Stomach smooth muscle (tissue), 2 donors: ENCODE data around the gene FMO3.

Source experiments
- H3K27ac ChIP-seq: one replicate; pipeline ENCODE4 v1.7.0; 2013; ENCODE audit warnings: mild to moderate bottlenecking, low read length, inconsistent platforms
- H3K27me3 ChIP-seq, 2 donors: one replicate each; pipeline ENCODE4 v1.7.0; 2013; ENCODE audit warnings: low read length in 2 of 2; ENCODE audit not compliant: insufficient read depth in 2 of 2, control insufficient read depth in 1 of 2
- H3K36me3 ChIP-seq, 2 donors: one replicate each; pipeline ENCODE4 v1.7.0; 2013; ENCODE audit warnings: low read length in 2 of 2; ENCODE audit not compliant: control insufficient read depth in 2 of 2, insufficient read depth in 2 of 2
- H3K4me1 ChIP-seq: one replicate; pipeline ENCODE4 v1.7.0; 2013; ENCODE audit warnings: low read length; ENCODE audit not compliant: control insufficient read depth, insufficient read depth
- H3K4me3 ChIP-seq, 2 donors: one replicate each; pipeline ENCODE4 v1.7.0; 2013; ENCODE audit warnings: low read length in 2 of 2
- H3K9ac ChIP-seq, 2 donors: one replicate each; pipeline ENCODE4 v1.7.0; 2013; ENCODE audit warnings: low read length in 2 of 2, mild to moderate bottlenecking in 1 of 2
- H3K9me3 ChIP-seq, 2 donors: one replicate each; pipeline ENCODE4 v1.7.0; 2013; ENCODE audit warnings: low read length in 2 of 2; ENCODE audit not compliant: control insufficient read depth in 2 of 2
- donor health status: healthy.
- donor health status: Pancreatic carcinoma.

The FMO3 gene

DNA sequence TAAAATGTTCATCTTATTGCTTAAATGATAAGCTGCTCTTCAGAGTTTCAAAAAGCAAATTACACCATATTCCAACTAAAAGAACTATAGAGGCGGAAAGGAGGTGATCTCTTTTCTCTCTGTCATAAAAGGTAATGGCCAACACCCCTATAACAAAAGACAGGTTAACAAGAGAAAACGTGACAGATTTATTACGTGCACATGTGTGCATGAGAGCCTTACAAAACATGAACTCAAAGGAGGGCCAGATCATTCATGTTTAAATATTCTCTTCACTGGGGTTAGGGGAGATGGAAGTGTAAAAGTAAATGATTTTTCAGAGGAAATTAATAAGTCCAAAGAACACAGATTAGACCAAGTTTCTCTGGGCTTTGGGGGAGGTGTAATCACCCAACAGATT, 67.8 kb downstream of the FMO3 start:
- no peaks in the 10 kb centered on the region for H3K36me3 ChIP-seq
- no peak overlapping the region for H3K9ac ChIP-seq
- H3K4me3 ChIP-seq = no peak overlapping the region
- H3K9me3 ChIP-seq = no peaks in the 10 kb centered on the region
- H3K27me3 ChIP-seq = no peaks in the 10 kb centered on the region
- peaks cover 6% of the 10 kb centered on the region for H3K4me1 ChIP-seq
- H3K27ac ChIP-seq = no peak overlapping the region

- Histone ChIP-seq H3K4me1 (peaks cover 6% of the 10 kb centered on the region), H3K27ac (no peak overlapping the region), H3K36me3 (no peaks in the 10 kb centered on the region), H3K27me3 (no peaks in the 10 kb centered on the region), H3K4me3 (no peak overlapping the region), H3K9ac (no peak overlapping the region), H3K9me3 (no peaks in the 10 kb centered on the region)
These were observed 68.4 kb downstream of the FMO3 start for GRCh38 chr1:171159148-171159547.

DNA sequence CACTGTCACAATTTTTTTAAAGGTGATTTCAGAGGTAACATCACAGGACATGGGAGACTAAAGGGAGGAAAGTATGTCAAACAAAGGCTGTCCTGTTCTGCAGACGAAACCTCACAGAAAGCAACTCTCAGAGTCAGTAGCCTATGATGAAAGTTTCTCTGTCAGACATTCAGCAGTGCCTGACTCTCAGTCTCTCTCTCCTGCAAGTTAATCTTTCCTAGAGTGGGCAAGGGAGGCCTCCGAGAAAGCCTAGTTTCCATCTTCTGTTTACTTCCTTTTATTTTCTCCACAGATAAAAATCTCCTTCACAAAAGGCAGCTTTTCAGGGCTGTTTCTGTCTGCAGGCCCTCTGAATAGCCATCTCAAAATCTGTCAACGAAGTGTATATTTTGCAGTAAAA, 69.5 kb downstream of the FMO3 start:
- Histone ChIP-seq H3K9ac (no peak overlapping the region), H3K9me3 (no peaks in the 10 kb centered on the region), H3K27ac (peak overlapping the region; percentile 42), H3K4me1 (peaks cover 6% of the 10 kb centered on the region), H3K27me3 (no peaks in the 10 kb centered on the region), H3K36me3 (no peaks in the 10 kb centered on the region), H3K4me3 (no peak overlapping the region)

- no peaks in the 10 kb centered on the region for H3K36me3 ChIP-seq
- H3K4me1 ChIP-seq = peaks cover 6% of the 10 kb centered on the region
- no peaks in the 10 kb centered on the region for H3K27me3 ChIP-seq
- no peak overlapping the region for H3K27ac ChIP-seq
- no peak overlapping the region for H3K4me3 ChIP-seq
- H3K9ac ChIP-seq = no peak overlapping the region
- no peaks in the 10 kb centered on the region for H3K9me3 ChIP-seq
These were observed 70.1 kb downstream of the FMO3 start for GRCh38 chr1:171160639-171161354.

- H3K4me3 ChIP-seq = no peak overlapping the region
- H3K9ac ChIP-seq = no peak overlapping the region
- H3K9me3 ChIP-seq = no peaks in the 10 kb centered on the region
- H3K27ac ChIP-seq = no peak overlapping the region
- H3K27me3 ChIP-seq = no peaks in the 10 kb centered on the region
- H3K4me1 ChIP-seq = peaks cover 6% of the 10 kb centered on the region
- H3K36me3 ChIP-seq = no peaks in the 10 kb centered on the region
These were observed 70.7 kb downstream of the FMO3 start for GRCh38 chr1:171161431-171161830.

DNA sequence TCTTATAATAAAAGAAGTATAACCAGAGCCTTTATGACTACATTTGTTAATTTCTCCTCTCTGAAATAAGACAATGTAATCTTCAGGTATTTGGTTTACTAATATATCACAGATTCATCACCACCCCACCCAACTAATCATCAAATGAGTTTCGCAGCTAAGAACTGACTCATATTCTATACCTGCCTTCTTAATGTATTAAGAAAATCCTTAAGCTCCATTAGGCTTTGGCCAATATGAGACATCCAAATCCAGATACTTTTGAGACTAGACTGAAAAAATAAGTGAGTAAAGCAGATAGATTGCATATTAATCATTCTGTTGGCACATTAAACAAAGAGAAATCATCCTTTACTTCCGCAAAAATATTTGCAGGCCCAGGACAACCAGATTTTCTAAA, 75.7 kb downstream of the FMO3 start:
- H3K27me3 ChIP-seq = no peaks in the 10 kb centered on the region

More for the DNA sequence above, 75.7 kb downstream of the FMO3 start:
- no peaks in the 10 kb centered on the region for H3K4me1 ChIP-seq
- H3K9ac ChIP-seq = no peak overlapping the region
- no peaks in the 10 kb centered on the region for H3K36me3 ChIP-seq
- no peak overlapping the region for H3K4me3 ChIP-seq
- no peak overlapping the region for H3K27ac ChIP-seq
- H3K9me3 ChIP-seq = no peaks in the 10 kb centered on the region
